HG02610 (cell line): ENCODE results near the gene TSN.

Experiments
- ATAC-seq: cut with Tn5 transposase; IDR thresholded peaks from one replicate; pipeline ENCODE4 v1.9.1; 2021; ENCODE audit warnings: mild to moderate bottlenecking, moderate library complexity; ENCODE audit not compliant: unreplicated experiment

TSN gene

DNA sequence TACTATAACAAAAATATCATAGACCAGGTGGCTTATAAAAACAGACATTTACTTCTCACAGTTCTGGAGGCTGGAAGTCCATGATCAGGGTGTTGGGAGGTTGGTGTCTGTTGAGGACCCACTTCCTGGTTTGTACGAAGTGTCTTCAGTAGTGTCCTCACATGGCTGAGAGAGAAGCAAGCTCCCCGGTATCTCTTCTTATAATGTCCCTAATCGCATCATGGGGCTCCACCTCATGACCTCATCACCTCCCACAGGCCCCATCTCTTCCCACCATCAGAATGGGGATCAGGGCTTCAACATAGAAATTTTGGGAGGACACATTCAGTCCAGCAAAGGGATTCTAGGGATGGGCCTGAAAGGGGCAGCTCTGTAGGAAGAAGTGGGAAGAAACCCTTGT lies 14.0 kb upstream of the TSN start:
- ATAC-seq, result no peak

- no peak for ATAC-seq
These were observed 9.3 kb upstream of the TSN start for GRCh38 chr2:121746071-121746578.

GRCh38 chr2:121748202-121748601 lies 7.2 kb upstream of the TSN start:
- no peak for ATAC-seq

GRCh38 chr2:121754851-121755236 lies 607 bp upstream of the TSN start:
- no peak for ATAC-seq

- ATAC-seq, result no peak
These were observed 9.3 kb downstream of the TSN start for GRCh38 chr2:121764681-121765228.

DNA sequence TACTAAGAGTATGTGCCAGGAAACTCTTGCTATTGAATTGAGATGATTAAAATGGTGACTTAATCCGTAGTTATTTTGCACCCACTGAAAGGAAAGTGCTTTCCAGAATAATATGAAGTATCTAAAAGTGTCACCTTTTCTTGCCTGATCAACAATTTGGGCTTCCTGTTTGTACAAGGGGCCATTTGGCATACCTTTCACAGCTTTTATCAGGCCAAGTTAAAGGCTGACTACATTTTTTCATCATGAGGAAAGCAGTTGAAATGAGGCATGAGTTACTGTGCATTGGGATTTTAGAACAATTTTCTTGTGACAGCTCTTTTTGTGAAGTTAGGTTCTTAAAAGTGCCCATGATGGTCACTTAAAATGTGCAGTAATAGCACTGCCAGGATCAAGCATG lies 11.2 kb downstream of the TSN start:
- no peak for ATAC-seq

- no peak for ATAC-seq
These were observed 12.8 kb downstream of the TSN start for GRCh38 chr2:121768143-121768755.

GRCh38 chr2:121771976-121772742 lies 16.7 kb downstream of the TSN start:
- ATAC-seq, result no peak

GRCh38 chr2:121774235-121774634 lies 18.8 kb downstream of the TSN start:
- no peak for ATAC-seq

- peak; percentile 40 for ATAC-seq
These were observed 20.9 kb downstream of the TSN start for GRCh38 chr2:121776361-121776760.

DNA sequence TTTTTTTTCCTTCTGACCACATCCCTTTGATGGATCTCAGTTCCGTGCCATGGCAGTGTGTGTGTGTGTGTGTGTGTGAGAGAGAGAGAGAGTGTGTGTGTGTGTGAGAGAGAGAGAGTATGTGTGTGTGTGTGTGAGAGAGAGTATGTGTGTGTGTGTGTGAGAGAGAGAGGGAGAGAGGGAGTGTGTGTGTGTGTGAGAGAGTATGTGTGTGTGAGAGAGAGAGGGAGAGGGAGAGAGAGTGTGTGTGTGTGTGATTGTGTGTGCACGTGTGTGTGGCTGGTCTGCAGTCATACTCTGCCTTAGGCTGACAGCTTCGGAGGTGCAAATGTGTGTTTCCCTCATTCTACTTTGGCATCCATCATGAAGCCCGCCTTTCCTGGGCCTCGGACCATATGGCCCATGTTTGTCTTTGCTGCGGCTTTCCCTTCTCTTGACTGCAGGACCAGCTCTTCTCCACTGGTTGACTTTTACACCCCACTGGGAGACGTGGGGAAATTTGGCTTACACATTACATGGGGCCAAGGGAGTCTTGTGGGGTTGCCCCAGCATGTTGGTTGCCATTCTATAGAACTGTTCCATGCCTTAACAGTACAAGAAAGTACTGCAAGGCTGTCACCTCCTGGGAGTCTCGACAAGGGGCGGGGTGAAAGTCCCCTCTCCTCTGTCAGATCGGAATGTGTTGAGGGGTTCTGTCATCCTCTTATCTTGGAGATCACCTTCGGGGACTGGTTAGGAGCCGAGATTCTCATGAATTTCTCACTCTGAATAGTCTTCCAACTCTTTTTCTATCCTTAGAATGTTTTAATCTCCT lies 21.6 kb downstream of the TSN start:
- no peak for ATAC-seq

DNA sequence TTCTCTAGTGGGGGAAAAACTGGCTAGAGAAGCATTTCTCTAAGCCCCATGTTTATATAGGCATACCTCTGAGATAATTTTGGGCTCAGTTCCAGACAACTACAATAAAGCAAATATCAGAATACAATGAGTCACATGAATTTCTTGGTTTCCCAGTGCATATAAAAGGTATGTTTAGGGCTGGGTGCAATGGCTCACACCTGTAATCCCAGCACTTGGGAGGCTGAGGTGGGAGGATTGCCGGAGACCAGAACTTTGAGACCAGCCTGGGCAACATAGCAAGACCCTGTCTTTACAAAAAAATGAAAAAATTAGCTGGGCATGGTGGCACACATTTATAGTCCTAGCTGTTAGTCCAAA lies 22.2 kb downstream of the TSN start:
- ATAC-seq, result no peak

GRCh38 chr2:121778741-121779487 lies 23.5 kb downstream of the TSN start:
- no peak for ATAC-seq

- no peak for ATAC-seq
These were observed 27.7 kb downstream of the TSN start for GRCh38 chr2:121783180-121783579.

GRCh38 chr2:121788685-121789084 lies 33.2 kb downstream of the TSN start:
- no peak for ATAC-seq

DNA sequence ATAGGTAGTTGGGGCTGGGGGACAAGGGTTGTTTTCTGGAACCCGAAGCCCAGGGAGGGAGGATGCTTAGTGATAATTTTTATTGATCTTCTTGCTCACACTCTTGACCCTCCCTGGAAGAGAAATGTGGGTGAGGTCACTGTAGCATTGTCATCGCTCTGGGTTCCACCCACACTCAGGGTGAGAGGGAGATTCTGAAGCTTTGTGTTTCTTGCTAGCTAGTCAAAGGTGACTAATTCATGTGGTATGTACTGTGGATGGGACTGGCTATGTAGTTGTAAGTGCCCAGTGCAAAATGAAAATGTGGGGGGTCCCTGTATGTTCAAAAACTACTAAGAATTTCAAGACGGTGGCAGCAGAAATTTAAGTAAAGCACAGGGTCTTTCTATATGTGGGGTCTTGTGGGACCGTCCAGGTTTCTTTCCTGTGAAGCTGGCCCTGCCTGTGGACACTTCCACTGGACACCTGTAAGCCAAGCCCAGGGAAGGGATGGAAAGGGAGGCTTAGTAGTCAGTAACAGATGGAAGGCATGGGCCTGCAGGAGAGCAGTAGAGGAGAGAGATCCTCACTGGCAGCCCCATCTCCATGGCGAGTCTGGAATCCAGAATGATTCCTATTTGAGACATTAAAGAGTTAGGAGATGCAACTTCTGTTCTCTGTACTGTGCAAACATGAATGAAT lies 35.0 kb downstream of the TSN start:
- no peak for ATAC-seq

- no peak for ATAC-seq
These were observed 35.8 kb downstream of the TSN start for GRCh38 chr2:121791290-121791689.

DNA sequence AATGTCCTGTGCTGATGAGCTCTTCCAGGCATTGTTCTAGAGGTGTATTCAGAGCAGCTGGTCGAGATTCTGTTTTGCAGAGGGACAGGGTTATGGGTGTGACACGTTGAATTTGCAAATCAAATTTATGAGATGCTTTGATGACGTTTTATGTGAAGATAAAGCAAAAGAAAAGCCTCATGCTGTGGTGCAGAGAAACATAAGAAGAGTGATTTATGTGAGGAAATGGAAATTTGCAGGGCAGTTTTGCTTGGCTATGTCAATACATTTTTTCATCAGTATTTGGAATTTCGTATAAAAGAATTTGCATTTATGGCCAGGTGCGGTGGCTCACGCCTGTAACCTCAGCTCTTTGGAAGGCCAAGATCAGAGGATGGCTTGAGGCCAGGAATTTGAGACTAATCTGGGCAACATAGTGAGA lies 36.4 kb downstream of the TSN start:
- ATAC-seq, result no peak

- no peak for ATAC-seq
These were observed 38.4 kb downstream of the TSN start for GRCh38 chr2:121793816-121794215.

DNA sequence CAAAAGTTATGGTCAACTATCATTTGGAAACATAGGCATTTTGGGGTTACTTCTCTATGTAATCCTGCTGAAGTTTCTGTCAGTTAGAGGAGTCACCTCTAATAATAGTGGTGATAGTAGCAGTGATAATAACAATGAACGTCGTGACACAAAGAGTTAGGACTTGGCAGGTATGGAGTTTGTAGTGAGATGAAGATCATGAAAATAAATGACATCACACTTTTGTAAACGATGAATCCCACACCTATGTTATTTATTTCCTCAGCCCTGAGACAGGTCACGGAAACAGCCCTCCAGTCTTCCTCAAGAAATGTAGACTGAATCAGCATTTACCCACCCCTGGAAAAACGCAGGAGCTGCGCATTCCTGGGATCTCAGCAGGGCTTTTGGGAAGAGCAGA lies 38.8 kb downstream of the TSN start:
- no peak for ATAC-seq
